ENCODE results near the gene SNX30.

- TF ChIP-seq CTCF (IDR thresholded peaks at IDR 0.05) (no peak), POLR2A (IDR thresholded peaks at IDR 0.05) (no peak)
These were observed 3.2 kb downstream of the SNX30 start for GRCh38 chr9:112753725-112754124.
